GM10266 (cell line): Measurements from ENCODE around the gene DOK1.

Experiments
- DNase-seq: peaks from one replicate; pipeline ENCODE4 v3.0.0; 2012; ENCODE audit errors: extremely low spot score
- TF ChIP-seq, protein P1 (sequence below): IDR thresholded peaks from 2 replicates; pipeline ENCODE4 v1.5.1; 2012; ENCODE audit warnings: mild to moderate bottlenecking, low read depth; ENCODE audit not compliant: control insufficient read depth, insufficient read depth; ENCODE audit errors: missing control alignments

The DOK1 gene

DNA sequence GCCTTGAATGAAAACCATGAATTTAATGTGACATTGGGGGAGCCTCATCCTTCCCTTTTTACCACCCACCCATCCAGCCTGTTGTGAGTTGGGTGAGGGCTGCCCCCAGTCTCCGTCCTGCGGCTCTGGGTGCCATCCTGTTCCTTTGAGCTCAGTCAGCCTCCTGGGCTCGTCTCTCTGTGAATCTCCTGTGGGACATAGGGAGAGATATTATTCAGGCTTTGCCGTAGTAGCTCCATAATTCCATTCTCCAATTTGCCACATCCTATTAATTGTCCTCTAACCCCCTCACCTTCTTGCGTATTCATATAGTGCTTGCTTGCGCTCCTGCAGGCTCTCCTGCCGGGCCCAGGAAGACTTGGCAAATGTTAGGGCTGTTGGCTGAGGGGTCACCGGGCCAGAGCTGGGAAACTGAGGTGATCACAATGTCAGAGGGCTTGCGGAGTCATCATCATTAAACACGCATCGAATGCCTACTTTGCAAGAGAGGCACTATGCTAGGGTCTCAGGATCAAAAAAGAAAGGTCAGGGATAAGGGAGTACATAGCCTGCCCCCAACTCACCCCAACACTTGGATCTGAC is 27.8 kb upstream of the DOK1 start:
- no peak for DNase-seq
- TF ChIP-seq, protein P1, sequence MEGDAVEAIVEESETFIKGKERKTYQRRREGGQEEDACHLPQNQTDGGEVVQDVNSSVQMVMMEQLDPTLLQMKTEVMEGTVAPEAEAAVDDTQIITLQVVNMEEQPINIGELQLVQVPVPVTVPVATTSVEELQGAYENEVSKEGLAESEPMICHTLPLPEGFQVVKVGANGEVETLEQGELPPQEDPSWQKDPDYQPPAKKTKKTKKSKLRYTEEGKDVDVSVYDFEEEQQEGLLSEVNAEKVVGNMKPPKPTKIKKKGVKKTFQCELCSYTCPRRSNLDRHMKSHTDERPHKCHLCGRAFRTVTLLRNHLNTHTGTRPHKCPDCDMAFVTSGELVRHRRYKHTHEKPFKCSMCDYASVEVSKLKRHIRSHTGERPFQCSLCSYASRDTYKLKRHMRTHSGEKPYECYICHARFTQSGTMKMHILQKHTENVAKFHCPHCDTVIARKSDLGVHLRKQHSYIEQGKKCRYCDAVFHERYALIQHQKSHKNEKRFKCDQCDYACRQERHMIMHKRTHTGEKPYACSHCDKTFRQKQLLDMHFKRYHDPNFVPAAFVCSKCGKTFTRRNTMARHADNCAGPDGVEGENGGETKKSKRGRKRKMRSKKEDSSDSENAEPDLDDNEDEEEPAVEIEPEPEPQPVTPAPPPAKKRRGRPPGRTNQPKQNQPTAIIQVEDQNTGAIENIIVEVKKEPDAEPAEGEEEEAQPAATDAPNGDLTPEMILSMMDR = no peak

DNA sequence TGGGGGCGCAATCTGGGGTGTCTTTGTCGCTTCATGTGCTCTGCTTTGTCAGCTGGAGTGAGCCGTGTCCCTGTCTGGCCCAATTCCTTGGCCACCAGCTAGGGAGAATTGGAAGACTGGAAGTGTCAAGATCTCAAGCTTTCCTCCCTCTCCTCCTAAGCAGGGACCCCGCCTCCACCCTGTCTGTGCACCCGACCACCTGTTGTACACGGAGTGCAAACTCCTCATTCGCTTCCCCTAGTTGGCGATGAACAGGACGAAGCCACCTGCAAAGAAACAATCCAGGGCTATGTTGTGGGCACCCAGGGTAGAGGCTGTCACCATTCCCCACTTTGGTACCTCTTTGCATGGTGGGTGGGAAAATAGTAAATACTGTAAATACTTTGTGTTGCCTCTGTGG is 26.8 kb upstream of the DOK1 start:
- TF ChIP-seq, protein P1 = no peak
- DNase-seq = no peak

DNA sequence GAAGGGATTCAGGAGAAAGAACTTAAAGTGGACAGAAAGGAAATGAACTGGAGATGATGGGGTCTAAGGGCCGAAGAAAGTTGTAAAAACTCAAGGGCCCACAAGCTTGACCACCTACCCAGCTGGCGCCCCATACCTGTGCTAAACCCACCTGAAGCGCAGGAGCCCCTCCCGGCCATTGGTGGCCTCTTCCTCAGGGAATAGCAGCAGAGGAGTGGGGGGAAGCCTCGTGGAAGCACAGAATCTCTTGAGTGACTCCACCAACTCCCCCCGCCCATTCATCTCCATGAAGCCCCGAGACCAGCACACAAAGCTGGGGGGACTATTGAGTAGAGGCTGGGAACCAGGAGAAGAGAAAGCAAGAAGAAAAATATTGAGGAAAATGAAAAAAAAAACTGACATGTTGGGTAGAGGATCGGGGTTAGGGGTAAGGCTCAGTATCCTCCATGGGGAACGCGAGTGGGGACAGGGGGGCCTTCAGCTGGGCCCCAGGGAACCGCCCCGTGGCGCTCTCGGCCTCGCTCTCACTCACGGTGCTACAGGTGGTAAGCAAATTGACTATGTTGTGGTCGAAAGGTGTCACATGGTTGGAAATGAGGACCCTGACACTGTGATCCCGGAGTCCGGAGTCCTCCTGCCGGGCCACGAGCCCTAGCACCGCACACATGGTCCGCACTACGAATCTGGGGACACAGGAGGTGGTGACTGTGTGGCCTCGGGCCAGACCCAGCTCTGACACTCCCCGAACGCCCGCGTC is 25.7 kb upstream of the DOK1 start:
- DNase-seq = no peak
- TF ChIP-seq, protein P1 = peak; percentile 33

DNA sequence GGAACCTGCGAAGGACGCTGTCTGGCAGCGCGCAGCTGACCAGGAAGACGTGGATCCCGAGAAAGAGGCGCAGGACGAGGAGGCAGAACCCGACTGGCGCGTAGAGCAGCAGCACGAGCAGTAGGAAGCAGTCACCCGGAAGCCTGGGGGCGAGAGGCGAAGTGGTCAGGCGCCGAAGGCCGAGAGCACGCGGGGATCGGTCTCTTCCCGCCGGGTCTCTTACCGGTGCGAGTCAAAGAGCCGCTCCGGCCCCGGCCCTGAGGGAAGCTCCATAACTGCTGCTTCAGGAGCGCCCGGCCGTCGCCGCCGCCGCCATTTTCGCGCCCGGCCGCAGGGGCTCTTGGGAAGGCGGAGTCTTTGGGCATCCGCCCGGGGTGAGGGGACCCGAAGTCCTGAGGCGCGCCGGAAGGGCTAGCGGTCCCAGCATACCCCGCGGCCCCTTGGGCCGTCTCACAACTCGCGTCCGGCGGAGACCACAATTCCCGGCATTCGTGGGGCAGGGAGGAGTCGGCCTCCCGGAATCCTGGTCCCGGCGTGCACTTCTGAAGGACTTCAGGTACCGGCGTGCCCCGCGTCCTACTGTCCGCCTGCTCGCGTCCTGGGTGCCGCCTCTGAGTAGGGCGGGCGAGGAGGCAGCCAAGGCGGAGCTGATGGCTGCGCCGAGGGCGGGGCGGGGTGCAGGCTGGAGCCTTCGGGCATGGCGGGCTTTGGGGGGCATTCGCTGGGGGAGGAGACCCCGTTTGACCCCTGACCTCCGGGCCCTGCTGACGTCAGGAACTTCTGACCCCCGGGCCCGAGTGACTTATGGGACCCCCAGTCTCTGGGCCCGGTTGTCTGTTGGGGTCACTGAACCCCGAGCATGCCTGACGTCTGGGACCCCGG is 24.9 kb upstream of the DOK1 start, which contains the start of the genes AUP1 and HTRA2:
TSS of gene AUP1 (minus strand) at position 350 of the 882 bp plus-strand sequence. CDS start at position 273, 77 bp downstream.
TSS of gene HTRA2 (plus strand) at position 577 of the 882 bp plus-strand sequence. CDS start at position 651, 74 bp downstream.
- TF ChIP-seq, protein P1 = no peak
- peak; percentile 97 for DNase-seq

DNA sequence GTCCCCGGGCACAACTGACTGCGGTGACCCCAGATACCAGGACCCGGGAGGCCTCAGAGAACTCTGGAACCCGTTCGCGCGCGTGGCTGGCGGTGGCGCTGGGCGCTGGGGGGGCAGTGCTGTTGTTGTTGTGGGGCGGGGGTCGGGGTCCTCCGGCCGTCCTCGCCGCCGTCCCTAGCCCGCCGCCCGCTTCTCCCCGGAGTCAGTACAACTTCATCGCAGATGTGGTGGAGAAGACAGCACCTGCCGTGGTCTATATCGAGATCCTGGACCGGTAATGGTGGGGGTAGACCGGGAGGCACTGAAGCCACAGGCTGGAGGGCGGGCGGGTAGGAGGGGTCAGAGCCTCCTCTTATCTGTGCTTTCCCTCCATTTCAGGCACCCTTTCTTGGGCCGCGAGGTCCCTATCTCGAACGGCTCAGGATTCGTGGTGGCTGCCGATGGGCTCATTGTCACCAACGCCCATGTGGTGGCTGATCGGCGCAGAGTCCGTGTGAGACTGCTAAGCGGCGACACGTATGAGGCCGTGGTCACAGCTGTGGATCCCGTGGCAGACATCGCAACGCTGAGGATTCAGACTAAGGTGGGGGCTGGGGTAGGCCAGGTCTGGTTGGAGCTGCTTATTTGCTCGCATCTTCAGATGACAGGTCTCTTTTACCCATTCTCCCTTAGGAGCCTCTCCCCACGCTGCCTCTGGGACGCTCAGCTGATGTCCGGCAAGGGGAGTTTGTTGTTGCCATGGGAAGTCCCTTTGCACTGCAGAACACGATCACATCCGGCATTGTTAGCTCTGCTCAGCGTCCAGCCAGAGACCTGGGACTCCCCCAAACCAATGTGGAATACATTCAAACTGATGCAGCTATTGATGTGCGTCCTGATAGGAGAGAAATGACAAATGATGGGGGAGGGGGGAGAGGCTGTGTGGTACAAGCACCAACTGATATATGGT is 24.0 kb upstream of the DOK1 start:
- TF ChIP-seq, protein P1 = no peak
- DNase-seq = peak; percentile 84

DNA sequence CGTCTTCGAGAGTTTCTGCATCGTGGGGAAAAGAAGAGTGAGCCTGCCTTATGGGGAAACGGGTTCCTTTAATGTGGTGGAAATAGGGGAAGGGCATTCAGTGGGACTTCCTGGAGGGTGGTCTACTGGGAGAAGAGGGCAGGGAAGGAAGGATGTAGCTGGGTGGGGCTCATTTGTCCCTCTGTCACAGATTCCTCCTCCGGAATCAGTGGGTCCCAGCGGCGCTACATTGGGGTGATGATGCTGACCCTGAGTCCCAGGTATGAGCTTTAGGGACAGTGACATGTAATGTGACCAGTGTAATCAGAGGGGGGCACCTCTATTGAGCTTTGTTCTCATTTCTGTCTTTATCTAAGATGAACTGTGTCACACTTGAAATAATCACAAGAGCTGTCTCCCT is 22.9 kb upstream of the DOK1 start:
- TF ChIP-seq, protein P1 = no peak
- DNase-seq = no peak
